ENCODE data around the gene SEMA6B.
"Not testable (repeated sequence)": the region's sequence is repeated elsewhere in the genome, so short reads cannot be mapped to it uniquely, and the experiment has no call there.

SEMA6B gene, protein sequence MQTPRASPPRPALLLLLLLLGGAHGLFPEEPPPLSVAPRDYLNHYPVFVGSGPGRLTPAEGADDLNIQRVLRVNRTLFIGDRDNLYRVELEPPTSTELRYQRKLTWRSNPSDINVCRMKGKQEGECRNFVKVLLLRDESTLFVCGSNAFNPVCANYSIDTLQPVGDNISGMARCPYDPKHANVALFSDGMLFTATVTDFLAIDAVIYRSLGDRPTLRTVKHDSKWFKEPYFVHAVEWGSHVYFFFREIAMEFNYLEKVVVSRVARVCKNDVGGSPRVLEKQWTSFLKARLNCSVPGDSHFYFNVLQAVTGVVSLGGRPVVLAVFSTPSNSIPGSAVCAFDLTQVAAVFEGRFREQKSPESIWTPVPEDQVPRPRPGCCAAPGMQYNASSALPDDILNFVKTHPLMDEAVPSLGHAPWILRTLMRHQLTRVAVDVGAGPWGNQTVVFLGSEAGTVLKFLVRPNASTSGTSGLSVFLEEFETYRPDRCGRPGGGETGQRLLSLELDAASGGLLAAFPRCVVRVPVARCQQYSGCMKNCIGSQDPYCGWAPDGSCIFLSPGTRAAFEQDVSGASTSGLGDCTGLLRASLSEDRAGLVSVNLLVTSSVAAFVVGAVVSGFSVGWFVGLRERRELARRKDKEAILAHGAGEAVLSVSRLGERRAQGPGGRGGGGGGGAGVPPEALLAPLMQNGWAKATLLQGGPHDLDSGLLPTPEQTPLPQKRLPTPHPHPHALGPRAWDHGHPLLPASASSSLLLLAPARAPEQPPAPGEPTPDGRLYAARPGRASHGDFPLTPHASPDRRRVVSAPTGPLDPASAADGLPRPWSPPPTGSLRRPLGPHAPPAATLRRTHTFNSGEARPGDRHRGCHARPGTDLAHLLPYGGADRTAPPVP

DNA sequence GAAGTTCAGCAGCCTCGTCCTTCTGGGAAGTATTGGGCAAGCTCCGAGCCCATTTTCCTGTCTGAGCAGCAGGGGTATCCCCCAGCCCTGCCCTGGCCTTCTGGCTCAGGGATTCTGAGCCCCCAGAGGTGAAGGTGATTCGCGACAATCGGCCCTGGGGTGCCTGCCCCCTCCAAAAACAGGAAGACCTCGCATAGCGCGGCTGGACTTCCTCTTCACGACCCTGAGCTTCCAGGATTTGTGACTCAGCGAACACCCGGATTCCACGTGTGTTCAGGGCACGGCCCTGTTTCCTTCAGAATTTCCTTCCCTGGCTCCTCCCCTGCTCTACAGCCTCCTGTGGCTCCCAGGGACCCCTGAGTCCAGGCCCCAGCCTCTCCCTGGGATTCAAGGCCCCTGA is at the start of gene SEMA6B:
Gene SEMA6B (minus strand): TSS at position 116 of the 400 bp plus-strand sequence. CDS start 1,227 bp downstream, outside the sequence.
- no peak for DNase-seq

DNA sequence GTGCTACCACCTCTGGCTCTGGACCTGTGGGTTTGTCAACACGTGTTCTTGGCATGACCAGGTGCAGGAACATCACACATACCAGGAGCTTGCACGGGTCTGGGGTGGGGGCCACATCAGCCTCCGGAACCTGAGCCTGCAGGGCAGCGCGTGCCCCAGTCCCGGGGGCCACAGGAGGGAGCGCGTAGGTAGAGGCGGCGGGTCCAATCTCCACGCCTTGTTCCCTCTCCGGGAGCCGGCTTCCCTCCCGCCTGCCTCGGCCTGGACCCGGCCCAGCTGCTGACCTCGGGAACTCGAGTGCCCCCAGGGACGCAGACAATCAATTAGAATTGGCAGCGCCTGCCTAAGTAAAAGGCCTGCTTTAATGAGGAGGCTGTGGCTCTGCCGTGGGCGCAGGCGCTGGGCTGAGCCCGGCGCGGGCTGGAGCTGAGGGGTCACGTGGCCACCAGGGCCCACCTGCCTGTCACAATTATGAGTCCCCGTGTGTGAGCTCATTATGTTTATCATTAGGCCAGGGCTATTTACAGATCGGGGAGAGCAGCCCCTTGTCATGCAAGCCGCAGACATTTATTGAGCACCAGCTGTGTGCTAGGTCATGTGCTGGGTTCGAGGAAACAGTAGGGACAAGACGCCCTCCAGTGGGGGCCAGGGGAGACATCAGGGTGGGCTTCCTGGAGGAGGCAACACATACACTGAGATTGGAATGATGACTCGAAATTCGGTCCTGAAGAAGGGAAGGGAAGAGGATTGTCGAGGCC is 47.6 kb upstream of the SEMA6B start:
- no peak for DNase-seq

DNA sequence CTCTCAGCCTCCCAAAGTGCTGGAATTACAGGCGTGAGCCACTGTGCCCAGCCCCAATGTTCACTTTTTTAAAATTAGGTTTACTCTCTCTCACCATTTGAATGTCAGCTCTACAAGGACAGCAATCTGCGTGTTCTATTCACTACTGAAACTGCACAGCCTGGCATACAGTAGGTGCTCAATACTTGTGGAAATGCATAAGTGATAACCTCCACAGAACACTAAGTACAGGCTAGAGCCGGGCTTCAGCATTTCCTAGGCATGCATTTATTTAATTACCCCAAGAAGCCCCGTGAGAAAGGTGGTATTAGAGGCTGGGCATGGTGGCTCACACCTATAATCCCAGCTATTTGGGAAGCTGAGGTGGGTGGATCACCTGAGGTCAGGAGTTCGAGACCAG is 46.7 kb upstream of the SEMA6B start:
- no peak for DNase-seq

DNA sequence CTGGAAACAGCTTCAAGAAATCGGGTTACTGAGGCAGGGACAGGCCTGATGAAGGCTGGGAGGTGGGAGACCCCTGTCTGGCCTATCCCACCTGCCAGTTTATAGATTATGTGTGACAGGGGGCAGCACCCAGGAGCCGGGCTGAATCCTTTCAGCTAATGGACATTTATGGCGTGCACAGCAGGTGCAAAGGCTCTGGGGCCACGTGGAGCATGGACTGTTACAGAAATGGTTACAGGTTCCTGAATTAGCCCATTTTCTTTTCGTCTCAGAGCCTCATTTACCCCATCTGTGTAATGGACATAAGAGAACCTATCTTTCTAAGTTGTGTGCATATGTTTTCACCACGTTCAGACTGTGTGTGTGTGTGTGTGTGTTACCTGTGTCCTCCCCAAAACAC is 45.4 kb upstream of the SEMA6B start:
- DNase-seq = no peak

DNA sequence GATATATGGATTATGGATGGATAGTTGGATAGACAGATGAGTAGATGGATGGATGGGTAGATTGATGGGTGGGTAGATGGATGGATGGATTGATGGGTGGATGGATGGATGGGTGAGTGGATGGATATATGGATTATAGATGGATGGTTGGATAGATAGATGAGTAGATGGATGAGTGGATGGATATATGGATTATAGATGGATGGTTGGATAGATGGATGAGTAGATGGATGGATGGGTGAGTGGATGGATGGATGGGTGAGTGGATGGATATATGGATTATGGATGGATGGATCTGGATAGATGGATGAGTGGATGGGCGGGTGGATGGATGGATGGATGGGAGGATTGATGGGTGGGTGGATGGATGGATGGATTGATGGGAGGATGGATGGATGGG is 43.4 kb upstream of the SEMA6B start:
- DNase-seq = no peak

DNA sequence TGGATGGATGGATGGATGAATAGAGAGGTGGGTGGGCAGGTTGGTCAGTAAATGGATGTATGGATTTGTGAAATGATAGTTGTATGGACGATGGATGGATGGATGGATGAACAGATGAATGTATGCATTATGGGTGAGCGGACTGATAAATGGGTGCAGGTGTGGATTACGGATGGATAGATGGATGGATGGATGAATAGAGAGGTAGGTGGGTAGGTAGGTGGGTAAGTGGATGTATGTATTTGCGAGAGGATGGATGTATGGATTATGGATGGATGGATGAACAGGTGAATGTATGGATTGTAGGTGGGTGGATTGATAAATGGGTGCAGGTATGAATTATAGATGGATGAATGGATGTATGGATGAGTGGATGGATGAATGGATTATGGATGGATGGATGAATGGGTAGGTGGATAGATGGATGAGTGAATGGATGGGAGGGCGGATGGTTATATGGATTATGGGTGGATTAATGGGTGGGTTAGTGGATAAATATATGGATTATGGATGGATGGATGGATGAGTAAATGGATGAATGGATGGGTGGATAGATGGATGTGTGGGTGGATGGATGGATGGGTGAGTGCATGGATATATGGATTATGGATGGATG is 42.8 kb upstream of the SEMA6B start:
- DNase-seq = no peak

DNA sequence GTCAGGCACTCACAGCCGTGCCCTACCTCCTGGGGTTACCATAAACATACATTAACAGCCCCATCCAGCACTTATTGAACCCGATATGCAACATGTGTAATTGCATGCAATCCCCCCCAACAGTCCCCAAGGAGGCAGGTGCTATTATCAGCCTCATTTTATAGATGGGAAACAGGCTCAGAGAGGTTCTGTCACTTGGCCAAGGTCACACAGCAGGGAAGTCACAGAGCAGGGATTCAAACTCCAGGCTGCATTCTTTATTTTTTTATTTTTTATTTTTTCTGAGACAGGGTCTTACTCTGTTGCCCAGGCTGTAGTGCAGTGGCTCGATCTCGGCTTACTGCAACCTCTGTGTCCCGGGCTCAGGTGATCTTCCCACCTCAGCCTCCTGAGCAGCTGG is 41.4 kb upstream of the SEMA6B start:
- no peak for DNase-seq

DNA sequence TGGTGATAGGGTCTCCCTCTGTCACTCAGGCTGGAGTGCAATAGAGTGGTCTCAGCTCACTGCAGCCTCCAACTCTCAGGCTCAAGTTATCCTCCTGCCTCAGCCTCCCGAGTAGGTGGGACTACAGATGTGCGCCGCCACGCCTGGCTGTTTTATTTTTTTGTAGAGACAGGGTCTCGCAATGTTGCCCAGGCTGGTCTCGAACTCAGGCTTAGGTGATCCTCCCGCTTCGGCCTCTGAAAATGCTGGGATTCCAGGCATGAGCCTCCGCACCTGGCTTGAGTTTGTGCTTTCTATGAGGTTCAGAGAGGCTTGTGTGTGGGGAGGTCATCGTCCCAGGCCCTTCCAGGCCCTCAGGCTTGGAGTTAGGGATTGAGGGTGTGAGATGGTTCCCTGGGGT is 40.6 kb upstream of the SEMA6B start:
- DNase-seq = no peak

DNA sequence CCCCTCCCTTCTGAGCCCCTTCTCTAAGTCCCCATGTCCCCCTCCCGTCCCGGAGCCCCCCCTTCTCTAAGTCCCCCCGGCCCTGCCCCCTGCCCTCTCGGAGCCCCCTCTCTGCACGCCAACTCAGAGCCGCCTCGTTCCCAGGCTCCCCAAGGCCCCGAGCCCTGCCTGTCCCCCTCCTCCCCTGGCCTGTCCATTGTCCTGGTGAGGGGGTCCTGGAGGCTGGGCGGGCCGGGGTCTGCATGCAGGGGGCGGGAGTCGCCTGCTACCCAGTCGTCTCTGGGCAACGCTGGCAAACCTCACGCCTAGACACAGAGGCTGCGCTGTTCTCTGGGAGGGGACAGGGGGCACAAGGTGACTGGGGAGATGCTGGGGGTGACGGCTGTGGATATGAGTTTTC is 39.2 kb upstream of the SEMA6B start:
- no peak for DNase-seq

DNA sequence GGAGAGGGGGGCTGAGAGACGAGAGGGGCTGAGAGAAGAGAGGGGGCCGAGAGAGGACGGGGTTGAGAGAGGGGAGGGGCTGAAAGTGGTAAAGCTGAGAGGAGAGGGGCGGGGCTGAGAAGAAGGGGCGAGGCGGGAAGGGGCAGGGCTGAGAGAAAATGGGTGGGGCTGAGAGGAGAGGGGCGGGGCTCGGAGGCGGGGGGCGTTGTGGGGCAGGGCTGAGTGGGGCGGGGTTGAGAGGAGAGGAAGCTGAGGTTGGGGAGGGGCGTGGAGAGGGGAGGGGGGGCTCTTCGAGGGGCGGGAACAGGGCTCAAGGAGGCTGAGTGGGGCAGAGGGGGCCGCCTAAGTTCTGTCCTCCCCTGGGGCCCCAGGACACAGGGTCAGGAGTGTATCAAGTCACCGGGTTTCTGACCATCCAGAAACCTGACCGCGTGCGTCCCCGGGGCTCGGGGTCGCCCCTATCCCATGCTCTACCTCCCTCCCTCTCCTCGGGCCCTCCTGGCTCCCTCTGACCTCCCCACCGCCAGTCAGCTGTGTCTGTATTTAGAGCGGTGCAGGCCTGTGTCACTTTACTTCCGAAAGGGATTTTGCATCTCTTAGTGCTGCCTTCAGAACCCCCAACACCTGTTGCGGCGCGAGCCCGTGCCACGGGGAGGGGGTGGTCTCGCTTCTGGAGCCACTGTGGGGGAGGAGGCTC is 38.6 kb upstream of the SEMA6B start:
- peak; percentile 48 for DNase-seq

DNA sequence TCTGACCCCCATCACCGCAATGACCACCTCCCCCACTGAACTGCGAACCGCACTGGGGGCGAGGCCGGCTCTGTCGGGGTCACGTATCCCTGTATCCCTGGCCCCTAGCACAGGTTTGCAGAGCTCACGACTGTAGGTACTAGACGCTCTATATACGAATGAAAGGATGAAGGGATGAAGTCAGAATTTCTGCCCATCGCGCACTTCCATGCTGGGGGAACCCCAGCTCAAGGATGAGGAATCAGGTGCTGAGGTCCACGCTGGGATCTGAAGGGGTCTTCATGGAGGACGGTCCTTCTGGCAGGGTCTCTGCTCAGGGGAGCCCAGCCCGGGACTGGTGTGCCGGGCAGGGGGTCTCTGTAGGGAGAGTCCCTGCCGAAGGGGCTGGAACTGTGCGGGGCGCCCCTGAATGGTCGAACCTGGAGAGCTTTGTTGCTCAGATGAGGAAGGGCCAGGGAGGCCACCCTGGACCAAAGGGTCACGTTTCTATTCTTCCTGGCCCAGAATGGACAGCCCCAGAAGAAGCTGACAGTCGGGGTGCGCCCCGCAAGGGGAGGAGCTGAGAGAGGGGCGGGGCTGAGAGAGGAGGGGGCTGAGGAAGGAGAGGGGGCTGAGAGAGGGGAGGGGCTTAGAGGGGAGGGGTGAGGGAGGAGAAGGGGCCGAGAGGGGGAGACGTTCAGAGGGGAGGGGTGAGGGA is 37.9 kb upstream of the SEMA6B start:
- DNase-seq = no peak

DNA sequence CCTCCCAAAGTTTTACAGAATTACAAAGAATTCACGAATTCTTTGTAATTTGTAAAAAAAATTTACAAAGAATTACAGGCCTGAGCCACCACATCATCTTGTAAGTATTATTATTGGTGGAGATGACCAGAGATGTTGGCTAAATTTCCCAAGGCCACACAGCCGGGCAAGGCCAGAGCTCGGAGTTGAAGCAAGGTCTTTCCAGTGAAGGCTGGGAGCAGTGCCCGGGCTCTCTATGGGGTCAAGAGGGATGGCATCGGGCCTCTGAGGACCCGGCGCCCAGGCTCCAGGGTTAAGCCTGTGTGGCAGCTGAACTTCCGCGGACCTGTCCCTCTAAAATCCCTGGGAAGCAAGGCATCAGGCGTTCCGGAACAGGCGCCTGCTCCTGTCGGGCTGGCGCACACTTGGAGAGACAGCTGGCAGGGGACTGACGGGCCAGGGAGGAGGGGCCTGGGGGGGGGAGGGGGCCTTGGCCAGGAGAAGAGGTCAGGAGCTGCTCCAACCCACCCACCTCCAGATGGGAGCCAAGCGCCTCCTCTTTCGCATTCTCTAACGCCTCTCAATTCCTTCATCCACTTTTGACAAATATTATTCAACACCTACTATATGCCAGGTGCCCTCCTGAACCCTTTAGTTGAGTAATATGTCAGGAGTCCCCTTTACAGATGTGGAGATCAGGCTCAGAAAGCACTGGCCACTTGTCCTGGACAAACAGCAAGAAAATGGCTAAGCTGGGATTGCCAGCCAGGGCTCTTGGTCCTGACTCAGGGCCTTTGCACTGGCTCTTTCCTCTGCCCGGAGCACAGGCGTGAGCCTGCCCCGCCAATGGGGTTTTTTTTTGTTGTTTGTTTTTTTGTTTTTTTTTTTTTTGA is 36.8 kb upstream of the SEMA6B start:
- DNase-seq = no peak

DNA sequence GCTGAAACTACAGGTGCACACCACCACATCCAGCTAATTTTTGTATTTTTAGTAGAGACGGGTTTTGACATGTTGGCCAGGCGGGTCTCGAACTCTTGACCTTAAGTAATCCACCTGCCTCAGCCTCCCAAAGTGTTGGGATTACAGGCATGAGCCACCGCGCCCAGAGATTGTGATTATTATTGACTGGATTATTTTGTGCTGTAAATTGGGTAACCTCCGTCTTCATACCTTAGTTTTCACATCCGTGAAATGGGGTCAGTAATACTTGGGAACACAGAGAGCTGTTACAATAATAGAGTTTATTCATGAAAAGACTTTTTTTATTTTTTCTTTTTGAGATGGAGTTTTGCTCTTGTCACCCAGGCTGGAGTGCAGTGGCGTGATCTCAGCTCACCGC is 35.7 kb upstream of the SEMA6B start:
- DNase-seq = not testable (repeated sequence)

DNA sequence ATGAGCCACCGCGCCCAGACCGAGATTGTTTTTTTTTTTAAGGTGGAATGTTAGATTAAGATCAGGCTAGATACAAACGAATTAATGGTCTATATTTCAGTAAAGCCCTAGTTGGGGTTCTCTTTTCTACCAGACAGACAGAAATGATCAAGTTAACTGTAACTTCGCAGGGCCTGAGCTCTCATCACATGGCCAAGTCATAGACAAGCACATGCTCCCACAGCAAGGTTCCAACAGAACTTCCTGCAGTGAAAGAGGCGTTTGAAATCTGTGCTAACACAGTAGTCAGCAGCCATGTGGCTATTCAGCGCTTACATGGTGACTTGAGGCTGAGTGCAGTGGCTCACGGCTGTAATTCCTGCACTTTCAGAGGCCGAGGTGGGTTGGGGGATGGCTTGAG is 34.7 kb upstream of the SEMA6B start:
- DNase-seq = no peak

DNA sequence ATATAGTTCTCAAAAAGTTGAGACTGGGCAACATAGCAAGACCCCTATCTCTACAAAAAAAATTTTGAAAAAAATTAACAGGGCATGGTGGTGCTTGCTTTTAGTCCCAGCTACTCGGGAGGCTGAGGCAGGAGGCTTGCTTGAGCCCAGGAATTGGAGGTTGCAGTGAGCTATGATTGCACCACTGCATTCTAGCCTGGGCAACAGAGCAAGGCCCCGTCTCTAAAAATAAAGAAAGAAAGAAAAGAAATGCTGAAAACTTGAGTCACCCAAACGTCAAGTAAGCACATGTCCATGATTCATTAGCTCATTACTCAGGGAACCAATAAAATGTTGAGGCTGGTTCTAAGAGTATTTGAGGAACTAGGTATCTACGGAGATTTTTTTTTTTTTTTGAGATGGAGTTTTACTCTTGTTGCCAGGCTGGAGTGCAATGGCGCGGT is 33.9 kb upstream of the SEMA6B start:
- no peak for DNase-seq

DNA sequence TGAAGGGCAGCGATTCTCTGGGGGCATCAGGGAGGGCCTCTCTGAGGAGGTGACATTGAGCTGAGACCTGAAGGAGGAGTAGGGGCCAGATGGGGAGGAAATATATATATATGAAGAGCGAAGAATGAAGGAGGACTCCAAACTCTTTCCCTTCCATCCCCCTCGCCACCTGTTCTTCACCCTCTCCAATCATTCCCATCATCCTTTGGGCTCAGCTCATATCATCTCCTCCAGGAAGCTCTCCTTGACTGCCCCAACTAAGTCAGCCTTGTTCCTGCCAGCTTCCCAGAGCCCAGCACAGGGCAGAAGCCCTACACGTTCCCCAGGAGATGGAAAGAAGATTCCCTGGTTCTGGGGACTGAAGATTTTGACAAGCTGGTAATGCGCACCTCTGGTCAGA is 33.0 kb upstream of the SEMA6B start:
- no peak for DNase-seq

DNA sequence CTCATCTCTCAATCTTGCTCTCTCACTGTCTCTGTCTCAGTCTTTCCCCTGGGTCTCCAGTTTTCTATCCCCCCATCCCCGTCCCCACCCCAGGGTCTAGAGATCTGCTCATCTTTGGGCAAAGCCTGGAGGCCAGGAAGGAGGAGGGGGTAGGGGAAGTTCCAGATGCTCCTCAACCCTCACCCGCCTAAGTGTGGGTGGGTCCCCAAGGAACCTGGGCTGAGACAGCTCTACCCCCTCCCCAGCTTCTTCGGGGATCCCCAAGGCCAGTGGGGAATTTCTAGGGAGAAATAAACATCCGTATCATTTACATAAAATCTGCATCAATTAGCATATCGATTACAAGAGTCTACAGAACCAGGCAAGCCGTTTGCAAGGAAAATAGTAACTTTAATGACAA is 31.8 kb upstream of the SEMA6B start:
- no peak for DNase-seq

DNA sequence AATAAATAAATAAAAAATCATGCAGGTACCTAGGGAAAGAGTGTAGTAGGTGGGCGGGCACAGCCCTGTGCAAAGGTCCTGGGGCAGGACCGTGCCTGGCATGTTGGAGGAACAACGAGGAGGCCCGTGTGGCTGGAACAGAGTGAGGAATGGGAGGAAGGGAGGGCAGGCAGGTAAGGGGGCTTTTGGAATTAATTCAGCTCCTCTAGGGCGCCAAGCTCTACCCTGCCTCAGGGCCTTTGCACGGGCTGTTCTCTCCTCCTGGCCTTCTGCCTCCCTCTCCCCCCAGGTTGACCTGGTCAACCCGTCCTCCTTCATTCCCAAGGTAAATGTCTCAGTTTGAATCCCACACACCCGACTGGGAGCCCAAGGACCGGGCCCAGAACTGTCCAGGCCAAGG is 31.1 kb upstream of the SEMA6B start:
- no peak for DNase-seq

DNA sequence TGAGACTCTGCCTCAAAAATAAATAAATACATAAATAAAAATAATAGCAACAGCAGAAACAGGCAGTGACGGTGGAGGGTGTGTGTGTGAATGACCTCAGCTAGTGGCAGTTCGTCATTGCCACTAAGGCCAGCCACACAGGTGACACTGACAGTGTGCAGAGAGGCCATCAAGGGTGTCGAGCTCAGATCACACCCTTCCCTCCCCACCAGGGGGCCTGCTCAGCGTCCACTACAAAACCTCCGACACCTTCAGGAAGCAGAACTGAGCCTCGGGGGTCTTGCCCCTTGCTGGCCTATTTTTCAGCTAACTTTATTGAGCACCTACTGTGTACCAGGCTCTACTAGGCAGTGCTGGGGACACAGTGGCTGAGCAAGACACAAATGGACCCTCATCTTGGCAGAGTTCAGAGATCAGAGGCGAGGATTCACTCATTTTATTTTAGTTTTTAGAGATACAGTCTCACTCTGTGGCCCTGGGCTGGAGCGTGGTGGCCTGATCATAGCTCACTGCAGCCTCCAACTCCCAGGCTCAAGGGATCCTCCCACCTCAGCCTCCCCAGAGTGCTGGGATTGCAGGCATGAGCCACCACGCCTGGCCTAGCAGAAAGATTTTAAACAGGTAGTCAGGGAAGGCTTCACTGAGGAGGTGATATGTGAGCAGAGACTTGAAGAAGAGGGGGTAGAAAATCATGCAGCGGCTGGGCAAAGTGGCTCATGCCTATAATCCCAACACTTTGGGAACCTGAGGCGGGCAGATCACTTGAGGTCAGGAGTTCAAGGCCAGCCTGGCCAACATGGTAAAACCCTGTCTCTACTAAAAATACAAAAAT is 30.3 kb upstream of the SEMA6B start:
- DNase-seq = no peak
